Activated T-helper 9 cell treated with anti-CD3 and anti-CD28 coated beads, Interleukin-2, amount 50 U/mL, for 16 hours (primary cell): ENCODE results near the gene KCNJ1.

ENCODE experiments used
- DNase-seq: peaks from one replicate; pipeline ENCODE4 v3.0.0-alpha.2; 2020; ENCODE audit warnings: low read depth

The KCNJ1 gene

GRCh38 chr11:128901653-128902514, 34.8 kb upstream of the KCNJ1 start:
- no peak for DNase-seq

- no peak for DNase-seq
Observed at GRCh38 chr11:128900468-128900867, 33.4 kb upstream of the KCNJ1 start.

GRCh38 chr11:128898580-128899344, 31.7 kb upstream of the KCNJ1 start:
- no peak for DNase-seq

GRCh38 chr11:128897826-128898225, 30.7 kb upstream of the KCNJ1 start:
- no peak for DNase-seq

- DNase-seq: no peak
Observed at GRCh38 chr11:128896356-128896755, 29.3 kb upstream of the KCNJ1 start.

- DNase-seq: no peak
Observed at GRCh38 chr11:128895526-128895925, 28.4 kb upstream of the KCNJ1 start.

- no peak for DNase-seq
Observed at GRCh38 chr11:128894685-128895084, 27.6 kb upstream of the KCNJ1 start.

GRCh38 chr11:128894286-128894681, 27.2 kb upstream of the KCNJ1 start:
- no peak for DNase-seq

- no peak for DNase-seq
Observed at GRCh38 chr11:128893578-128894285, 26.6 kb upstream of the KCNJ1 start.

GRCh38 chr11:128892866-128893565, 25.9 kb upstream of the KCNJ1 start:
- DNase-seq: no peak

GRCh38 chr11:128891913-128892398, 24.9 kb upstream of the KCNJ1 start:
- DNase-seq: no peak

GRCh38 chr11:128890543-128891368, 23.7 kb upstream of the KCNJ1 start, which contains the start of gene KCNJ5:
KCNJ5 (plus strand) TSS chr11:128891356; CDS start chr11:128911274, 19,918 bp downstream.
- DNase-seq: no peak

- DNase-seq: no peak
Observed at GRCh38 chr11:128890216-128890542, 23.1 kb upstream of the KCNJ1 start.

- DNase-seq: no peak
Observed at GRCh38 chr11:128889657-128890213, 22.6 kb upstream of the KCNJ1 start.

GRCh38 chr11:128888034-128888985, 21.2 kb upstream of the KCNJ1 start:
- no peak for DNase-seq

- no peak for DNase-seq
Observed at GRCh38 chr11:128886406-128887124, 19.5 kb upstream of the KCNJ1 start.

GRCh38 chr11:128884703-128885338, 17.7 kb upstream of the KCNJ1 start:
- DNase-seq: no peak

- no peak for DNase-seq
Observed at GRCh38 chr11:128884054-128884453, 17.0 kb upstream of the KCNJ1 start.
